Measurements from ENCODE around the gene FBXW12.
A peak's percentile ranks its signal among the peaks of the same experiment; 100 is the strongest.
"Not testable (repeated sequence)": the region's sequence is repeated elsewhere in the genome, so short reads cannot be mapped to it uniquely, and the experiment has no call there.

The FBXW12 gene, protein sequence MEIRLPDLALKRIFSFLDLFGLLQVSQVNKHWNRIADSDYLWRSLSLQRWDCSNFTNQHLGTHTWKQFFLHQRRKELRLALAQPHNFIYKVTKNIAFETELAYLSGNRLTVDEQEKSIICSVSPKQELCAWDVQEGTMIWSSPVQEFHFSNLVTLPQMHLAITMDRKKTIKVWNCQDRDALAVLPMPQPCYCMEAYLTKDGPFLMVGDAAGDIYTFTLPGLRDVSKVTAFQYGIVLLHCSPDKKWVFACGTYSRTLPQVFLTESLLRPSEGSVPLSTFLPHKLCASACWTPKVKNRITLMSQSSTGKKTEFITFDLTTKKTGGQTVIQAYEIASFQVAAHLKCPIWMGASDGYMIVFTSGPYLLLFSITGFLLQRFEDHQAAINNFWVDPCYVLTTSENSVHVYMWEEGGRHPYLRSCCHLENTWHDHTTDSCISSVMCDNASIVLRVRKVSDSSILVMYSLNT

GRCh38 chr3:48371651-48372376, at the start of gene FBXW12:
Gene FBXW12, plus strand, starts transcription at chr3:48372219. Its CDS starts 549 bp downstream, at chr3:48372768.
- no peak for DNase-seq

GRCh38 chr3:48331706-48332435, 40.1 kb upstream of the FBXW12 start:
- not testable (repeated sequence) for DNase-seq

DNA sequence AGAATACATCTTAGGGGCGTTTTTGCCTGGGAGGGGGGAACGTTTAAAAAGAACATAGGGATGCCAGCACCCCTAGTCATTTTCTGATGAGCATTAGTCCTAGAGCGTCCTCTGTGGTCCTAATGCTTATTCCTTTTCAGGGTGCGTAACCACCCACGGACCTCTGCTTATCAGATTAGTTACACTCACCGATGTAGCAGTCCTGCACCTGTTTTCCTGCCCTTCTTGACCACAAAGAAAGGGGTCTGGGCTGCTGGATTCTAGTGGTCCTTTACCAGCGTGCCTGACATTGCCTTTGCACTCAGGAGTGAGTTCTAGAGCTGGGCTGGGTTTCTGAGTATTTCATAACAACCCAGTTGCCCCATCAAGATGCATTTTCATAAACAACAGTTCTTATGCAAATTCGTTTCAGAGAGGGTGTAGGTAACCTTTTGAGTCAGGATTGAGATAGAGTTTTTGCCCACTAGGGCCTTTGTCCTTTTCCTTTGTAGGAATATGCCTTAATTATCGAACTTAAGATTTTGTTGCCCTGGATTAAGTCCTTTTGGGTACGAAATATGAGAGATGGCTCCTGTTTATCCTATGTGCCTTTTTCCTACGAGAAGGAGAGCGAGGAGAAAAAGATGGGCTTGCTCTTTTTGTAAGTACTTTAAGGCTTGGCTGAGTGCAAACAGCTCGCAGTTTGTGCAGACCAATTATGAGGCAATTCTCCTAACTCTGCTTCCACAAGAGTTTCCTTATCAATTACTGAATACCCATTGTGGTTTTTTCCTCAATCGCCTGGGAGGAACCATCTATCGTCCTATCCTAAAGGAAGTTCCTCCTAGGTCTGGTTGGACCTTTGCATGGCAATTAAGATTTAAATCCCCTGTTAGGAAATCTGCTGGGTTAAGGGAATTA, 38.4 kb upstream of the FBXW12 start, which contains the start of gene SPINK8:
SPINK8 (minus strand) TSS at position 316 of the 900 bp plus-strand sequence. CDS start 5,320 bp downstream, outside the sequence.
- not testable (repeated sequence) for DNase-seq

GRCh38 chr3:48334605-48335004, 37.4 kb upstream of the FBXW12 start:
- DNase-seq = no peak

DNA sequence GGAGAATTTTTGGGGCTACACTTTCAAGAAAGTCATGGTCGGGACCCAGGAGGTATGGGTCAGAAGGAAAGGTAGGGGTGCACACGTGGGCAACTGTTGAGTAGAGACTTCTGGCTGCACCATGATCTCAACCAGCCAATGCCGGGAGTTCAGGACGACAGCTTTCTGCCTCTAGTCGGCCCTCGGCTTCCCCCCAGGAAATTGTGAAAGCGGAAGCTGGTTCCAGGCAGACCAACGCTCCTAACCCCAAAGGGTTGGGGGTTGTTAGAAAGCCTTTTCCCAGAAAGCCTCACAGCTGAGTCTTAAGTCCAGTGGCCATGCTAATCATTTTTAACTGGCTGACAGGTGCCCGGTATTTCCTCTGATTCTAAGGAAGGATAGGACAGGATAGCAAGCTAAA, 36.7 kb upstream of the FBXW12 start:
- peak in 1 of 2 donors; percentile 18 for DNase-seq

GRCh38 chr3:48337536-48337935, 34.5 kb upstream of the FBXW12 start:
- DNase-seq = not testable (repeated sequence)

DNA sequence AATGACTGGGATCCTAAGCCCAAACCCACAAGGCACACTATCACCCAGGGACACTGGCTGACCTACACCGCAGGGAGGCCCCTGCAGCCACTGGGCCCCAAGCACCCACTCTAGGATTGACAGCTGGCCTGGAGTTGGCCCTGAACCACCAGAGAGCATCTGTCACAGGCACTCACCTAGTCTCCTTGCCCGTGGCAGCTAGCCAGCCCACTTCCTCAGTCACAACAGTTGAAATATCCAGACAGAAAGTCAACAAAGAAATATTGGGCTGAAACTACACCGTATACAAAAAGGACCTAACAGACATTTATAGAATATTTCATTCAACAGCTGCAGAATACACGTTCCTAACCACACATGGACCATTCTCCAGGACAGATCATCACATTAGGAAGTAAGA, 33.4 kb upstream of the FBXW12 start:
- no peak for DNase-seq

DNA sequence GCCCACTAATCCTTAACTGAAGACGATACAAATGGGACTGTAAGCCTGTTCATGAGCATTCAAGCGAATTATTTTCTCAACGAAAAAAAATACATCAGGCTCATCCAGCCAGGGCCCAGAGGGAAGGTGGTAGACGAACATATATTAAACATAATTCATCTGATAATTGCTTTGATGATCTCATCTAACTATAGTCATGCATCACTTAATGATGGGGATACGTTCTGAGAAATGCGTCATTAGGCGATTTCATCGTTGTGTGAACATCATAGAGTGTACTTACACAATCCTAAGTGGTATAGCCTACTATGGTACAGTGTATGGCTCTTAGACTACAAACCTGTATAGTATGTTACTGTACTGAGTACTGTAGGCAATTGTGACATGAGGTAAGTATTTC, 28.6 kb upstream of the FBXW12 start:
- DNase-seq = no peak

GRCh38 chr3:48344867-48345507, 27.0 kb upstream of the FBXW12 start:
- DNase-seq = no peak

DNA sequence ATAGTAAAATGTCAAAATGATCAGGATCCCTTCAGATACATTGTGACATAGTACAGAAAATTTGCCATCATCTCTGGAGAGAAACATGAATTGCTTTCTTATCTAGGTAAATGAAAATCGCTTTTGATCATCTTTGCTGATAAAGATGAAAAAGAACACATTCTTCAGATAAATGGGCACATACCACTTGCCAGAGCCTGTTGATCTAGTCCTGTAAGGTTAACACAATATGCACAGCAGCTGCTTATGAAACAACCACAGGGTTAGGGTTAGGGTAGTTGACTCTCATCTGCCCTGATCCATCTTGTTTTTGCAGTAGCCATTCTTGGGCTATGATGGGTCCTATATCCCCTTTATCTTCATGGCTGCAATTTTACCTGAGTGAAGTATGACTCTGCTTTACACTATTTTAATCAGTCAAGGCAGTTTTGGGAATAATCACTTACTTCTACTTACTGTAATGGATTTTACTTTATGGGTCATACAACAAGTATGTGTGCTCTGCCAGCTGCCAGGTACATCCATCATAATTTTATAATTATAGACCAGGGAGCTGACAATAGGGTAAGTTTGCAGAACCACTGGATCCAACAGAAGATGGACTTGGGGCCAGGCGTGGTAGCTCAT, 26.0 kb upstream of the FBXW12 start:
- DNase-seq = no peak

DNA sequence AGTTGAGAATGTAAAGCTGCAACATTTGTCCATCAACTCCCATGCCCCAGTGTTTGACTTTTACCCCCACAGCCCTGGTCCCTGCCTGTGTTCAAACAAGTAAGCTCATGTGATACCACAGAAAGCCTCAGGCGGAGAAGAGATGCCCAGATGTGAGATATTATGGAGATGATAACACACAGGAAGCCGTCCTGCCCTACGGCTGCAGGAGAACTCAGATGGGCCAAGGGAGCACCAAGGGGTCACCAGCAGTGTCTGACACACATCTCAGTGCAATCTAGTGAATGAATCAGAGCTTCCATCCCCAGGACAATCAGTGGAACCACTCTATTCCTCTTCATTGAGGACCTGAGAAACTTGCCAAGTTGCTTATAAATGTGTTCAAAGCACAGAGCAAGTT, 24.5 kb upstream of the FBXW12 start:
- DNase-seq = no peak

DNA sequence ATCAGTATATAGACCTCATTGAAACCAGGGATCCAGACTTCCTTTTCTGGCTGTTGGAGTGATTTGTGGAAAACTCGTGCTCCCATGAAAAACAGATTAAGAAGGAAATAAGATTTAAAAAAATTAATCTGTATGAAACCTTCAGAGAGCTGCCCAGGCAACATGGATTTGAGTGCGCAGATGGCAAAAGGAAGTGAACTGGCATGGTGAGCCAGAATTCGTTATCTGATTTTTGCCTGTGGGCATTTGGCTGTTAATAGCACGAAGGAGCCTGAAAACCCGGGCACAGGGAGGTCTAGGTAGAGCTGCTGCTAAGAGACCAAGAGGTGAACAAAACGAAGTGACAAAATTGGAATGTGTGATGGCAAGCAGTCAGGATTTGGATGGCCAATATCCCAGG, 19.5 kb upstream of the FBXW12 start:
- no peak for DNase-seq

DNA sequence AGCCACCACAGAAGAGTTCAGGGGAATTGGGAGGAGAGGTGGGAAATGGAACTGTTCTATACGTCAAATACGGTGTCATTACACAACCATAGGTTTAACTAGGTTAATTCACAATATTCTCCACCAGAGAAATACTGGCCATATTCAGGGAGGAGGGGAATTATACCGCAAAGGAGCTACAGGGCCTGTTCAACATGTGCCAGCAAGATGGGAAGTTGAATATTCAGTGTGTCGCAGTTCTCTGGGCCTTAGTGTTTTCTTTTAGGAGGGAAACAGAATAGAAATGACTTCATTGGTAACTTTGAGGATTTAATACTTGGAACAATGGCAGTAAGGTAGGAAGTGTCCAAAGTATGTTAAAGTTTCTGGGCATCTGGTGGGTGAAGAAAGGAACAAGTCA, 18.0 kb upstream of the FBXW12 start:
- no peak for DNase-seq

GRCh38 chr3:48356419-48356818, 15.6 kb upstream of the FBXW12 start:
- DNase-seq = no peak

DNA sequence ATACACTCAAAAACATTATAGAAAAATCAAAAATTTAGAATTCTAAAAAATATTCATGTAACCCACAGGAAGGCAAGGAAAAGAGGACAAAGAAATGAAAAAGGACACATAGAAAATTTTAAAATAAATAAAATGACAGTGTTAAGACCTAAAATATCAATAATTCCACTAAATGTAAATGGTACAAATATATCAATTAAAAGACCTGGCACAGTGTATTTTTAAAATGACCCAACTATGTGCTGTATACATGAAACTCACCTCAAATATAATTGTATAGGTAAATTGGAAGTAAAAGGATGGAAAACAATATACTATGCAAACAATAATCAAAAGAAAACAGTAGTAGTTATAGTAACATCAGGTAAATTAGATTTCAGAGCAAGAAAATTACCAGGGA, 10.1 kb upstream of the FBXW12 start:
- no peak for DNase-seq

- DNase-seq = no peak
Measured at GRCh38 chr3:48364840-48365239, 7.2 kb upstream of the FBXW12 start.

DNA sequence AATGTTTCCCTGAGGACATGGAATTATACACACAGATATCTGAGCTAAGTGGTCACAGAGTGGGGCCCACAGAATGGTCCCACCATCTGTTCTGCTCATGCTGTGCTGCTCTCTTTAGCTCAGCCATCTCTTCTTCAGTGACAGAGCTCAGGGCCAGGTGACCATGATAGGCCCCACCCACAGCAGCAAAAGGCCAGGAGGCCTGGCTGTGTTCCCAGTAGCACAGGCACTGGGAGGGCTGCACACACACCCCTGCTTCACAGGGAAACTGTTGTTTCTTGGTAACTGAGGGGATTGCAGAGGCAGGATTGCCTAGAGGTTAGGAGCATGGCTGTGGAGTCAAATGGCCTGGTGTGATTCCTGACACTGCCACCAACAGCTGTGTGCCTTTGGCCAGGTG, 4.8 kb upstream of the FBXW12 start:
- no peak for DNase-seq

DNA sequence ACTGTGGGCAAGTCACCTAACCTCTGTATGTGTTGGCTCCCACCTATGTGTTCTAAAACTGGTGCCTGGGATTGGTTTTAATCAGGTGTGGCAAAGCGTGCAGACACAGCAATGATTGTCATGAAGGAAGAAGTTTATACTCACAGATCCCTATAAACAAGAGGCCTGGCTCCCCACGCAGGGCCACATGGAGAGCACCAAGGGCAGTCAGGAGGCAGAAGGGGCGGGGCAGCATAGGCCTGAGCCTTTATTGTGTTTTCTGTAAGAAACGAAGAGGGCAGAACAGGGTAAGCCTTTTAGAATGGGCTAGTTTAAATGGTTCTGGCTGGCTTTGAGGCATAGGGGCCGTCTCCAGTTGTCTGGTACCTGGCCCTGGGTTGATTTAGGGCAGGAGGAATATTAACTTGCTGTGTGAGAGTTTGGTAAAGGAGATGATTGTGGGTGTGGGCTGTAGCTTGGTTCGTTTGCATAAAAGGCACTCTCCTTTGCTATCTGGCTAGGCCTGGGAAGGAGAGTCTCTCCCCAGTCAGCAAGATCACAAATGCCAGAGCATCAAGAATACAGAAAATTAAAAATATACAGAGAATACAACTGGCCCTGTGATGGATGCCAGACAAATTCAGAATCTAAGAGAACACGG, 2.2 kb upstream of the FBXW12 start:
- DNase-seq = no peak

- DNase-seq = no peak
Measured at GRCh38 chr3:48370333-48370713, 1.7 kb upstream of the FBXW12 start.

DNA sequence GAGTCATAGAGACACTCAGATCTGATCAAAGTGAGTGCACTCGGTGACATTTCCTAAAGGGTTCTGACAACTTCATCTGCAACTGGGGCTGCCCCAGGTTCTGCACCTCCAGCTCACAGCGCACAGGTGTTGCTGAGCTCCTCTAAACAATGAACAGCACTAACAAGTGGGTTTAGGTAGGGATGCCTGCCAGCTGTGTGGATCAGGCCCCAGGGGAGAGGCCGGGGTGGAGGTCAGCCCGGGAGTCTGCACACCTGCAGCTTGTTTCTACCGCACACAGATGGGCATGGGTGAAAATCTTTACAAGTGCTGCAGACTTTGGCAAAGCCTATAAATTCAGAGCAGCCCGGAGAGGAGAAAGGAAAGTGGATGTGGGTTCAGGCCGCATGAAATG, 355 bp downstream of the FBXW12 start:
- DNase-seq = no peak
